Measurements from ENCODE around the gene OBP2A.

Gene OBP2A

DNA sequence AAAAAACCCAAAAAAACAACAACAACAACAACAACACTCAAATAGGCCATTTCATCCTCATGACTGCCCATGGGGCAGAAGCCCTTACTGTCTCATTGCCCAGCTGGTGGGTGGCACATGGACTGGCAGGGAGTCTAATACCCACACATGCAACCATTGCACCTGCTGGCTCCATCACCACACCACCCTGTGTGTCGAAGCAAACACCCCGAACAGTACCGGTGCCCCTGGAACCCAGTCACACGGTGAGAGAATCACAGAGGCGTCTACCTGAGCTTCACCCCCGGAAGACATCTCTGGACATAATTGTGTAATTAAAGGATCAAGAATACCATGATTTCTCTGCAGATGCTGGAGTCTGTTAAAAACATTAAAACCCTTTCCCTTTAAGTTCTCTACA, 22.1 kb downstream of the OBP2A start:
- TF ChIP-seq, protein P1, sequence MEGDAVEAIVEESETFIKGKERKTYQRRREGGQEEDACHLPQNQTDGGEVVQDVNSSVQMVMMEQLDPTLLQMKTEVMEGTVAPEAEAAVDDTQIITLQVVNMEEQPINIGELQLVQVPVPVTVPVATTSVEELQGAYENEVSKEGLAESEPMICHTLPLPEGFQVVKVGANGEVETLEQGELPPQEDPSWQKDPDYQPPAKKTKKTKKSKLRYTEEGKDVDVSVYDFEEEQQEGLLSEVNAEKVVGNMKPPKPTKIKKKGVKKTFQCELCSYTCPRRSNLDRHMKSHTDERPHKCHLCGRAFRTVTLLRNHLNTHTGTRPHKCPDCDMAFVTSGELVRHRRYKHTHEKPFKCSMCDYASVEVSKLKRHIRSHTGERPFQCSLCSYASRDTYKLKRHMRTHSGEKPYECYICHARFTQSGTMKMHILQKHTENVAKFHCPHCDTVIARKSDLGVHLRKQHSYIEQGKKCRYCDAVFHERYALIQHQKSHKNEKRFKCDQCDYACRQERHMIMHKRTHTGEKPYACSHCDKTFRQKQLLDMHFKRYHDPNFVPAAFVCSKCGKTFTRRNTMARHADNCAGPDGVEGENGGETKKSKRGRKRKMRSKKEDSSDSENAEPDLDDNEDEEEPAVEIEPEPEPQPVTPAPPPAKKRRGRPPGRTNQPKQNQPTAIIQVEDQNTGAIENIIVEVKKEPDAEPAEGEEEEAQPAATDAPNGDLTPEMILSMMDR (IDR thresholded peaks at IDR 0.05; ENCODE audit: low read depth, low read length) = no peak
- DNase-seq (ENCODE audit: low read depth in 2 of 2) = no peak

DNA sequence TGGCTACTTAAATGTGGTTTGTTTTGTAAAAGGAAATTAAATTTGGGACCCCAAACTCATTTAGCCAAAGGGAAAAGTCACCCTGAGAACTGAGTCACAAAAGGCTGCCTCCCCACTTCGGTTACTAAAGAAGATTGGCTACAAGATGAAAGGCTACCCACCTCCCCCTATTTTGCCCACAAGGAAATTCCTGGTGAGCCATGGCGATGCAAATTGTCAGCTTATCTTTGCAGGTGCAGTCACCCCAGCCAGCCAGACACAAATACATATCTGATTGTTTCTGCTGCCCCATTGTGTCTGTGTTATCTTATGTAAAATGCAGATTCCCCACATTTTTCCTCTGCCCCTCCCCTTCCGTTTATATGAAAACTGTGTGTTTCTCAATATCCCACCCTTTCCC, 24.5 kb downstream of the OBP2A start:
- TF ChIP-seq, protein P1 (IDR thresholded peaks at IDR 0.05; ENCODE audit: low read depth, low read length) = no peak
- no peak for DNase-seq (ENCODE audit: low read depth in 2 of 2)
- H3K4me3 ChIP-seq (replicated peaks in 1 of 2; ENCODE audit: low read depth in 2 of 2, low read length in 2 of 2) = no peak overlapping the region

More for the DNA sequence above, 22.1 kb downstream of the OBP2A start:
- no peak overlapping the region for H3K4me3 ChIP-seq (replicated peaks in 1 of 2; ENCODE audit: low read depth in 2 of 2, low read length in 2 of 2)

DNA sequence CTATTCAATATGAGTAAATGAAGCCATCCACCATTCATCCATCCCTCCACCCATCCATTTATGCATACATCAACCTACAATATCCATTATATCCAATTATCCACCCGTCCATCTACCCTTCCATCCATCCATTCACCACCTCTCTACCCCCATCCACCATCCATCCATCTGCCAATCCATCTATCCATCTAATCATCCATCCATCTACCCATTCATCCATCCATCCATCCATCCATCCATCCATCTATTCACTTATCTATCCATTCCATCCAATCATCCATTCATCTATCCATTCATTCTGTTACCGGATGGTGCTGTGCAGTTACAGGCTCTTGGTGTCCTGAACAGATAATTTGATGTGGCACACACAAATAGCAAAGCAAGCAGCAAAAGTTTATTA, 26.3 kb downstream of the OBP2A start:
- no peak for DNase-seq (ENCODE audit: low read depth in 2 of 2)
- TF ChIP-seq, protein P1 (IDR thresholded peaks at IDR 0.05; ENCODE audit: low read depth, low read length) = no peak
- no peak overlapping the region for H3K4me3 ChIP-seq (replicated peaks in 1 of 2; ENCODE audit: low read depth in 2 of 2, low read length in 2 of 2)

DNA sequence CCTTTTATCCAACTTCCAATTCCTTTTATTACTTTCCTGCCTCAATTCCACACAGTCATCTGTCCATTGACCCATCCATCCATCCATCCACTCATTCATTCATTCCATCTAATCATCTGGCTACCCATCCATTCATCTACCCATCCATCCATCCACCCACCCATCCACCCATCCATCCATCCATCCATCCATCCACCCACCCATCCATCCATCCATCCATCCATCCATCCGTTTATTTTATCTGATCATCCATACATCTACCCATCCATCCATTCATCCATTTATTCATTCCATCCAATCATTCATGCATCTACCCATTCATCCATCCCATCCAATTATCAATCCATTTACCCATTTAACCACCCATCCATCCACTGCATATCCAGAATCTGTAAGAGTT, 27.2 kb downstream of the OBP2A start:
- TF ChIP-seq, protein P1 (IDR thresholded peaks at IDR 0.05; ENCODE audit: low read depth, low read length) = no peak
- no peak for DNase-seq (ENCODE audit: low read depth in 2 of 2)

DNA sequence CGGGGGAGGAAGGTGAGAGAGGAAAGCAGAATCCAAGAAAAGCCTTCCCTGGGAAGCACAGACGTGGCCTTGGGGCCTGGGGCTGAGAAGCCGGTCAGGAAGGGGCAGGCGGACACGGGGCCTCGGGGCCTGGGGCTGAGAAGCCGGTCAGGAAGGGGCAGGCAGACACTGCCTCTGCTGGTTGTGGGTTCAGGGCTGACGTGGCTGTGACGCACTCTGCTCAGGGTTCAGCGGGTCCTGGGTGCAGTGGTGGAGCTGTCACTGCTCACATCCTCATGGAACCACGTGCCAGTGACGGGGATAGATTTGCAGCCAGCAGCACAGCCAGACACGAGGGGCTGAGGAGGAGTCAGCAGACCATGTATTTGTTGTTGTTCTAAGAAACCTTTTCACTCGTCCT, 28.4 kb downstream of the OBP2A start:
- TF ChIP-seq, protein P1 (IDR thresholded peaks at IDR 0.05; ENCODE audit: low read depth, low read length) = no peak
- no peak for DNase-seq (ENCODE audit: low read depth in 2 of 2)
- no peak overlapping the region for H3K4me3 ChIP-seq (replicated peaks in 1 of 2; ENCODE audit: low read depth in 2 of 2, low read length in 2 of 2)

More for the DNA sequence above, 27.2 kb downstream of the OBP2A start:
- H3K4me3 ChIP-seq (replicated peaks in 1 of 2; ENCODE audit: low read depth in 2 of 2, low read length in 2 of 2) = no peak overlapping the region

DNA sequence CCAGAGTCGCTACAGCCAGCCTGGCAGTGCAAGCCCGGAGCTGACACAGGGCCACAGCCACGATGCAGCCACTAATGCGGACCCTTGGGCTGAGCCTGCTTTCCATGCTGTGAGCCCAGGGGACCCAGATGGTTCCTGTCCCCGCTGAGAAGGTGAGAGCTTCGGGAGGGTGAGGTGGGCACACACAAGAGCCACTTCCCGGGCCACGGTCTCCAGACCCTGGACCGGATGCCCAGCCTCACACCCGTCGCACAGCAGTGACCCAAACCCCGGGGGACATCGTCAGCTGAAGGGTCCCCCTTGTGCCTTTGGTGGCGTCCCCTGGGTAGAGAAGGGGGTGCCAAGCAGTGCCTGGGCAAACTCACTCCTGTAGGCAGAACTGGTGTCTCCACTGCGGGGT, 29.0 kb downstream of the OBP2A start:
- no peak overlapping the region for H3K4me3 ChIP-seq (replicated peaks in 1 of 2; ENCODE audit: low read depth in 2 of 2, low read length in 2 of 2)
- DNase-seq (ENCODE audit: low read depth in 2 of 2) = no peak
- TF ChIP-seq, protein P1 (IDR thresholded peaks at IDR 0.05; ENCODE audit: low read depth, low read length) = no peak

DNA sequence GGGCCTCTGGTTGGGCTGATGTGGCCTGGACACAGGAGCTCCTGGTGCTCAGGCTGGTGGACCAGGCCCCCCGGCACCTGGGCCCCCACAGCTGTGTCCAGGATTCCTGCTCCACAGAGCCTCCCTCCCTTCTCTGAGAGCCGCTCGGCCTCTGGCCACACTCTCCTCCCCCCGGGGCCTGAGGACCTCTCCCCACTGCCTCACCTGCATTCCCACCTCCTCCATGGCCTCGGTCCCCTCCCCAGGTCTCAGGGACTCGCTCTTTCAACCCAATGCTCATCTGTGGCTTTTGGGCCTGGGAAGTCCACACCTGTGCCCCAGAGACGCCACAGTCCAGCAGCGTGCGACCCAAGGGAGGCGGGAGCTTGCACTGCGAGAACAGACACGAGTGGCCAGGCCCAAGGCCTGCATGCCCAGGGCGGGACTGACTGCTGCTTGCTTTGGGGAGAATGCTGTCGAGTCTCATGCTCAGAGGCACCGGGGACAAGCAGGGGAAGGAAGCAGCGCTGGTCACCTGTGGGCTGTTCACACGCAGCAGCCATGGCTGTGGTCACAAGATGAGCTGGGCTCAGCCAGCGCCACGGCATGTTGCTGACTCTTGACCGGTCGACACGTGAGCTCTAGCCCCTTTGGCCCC, 30.2 kb downstream of the OBP2A start:
- no peak overlapping the region for H3K4me3 ChIP-seq (replicated peaks in 1 of 2; ENCODE audit: low read depth in 2 of 2, low read length in 2 of 2)
- DNase-seq (ENCODE audit: low read depth in 2 of 2) = no peak
- TF ChIP-seq, protein P1 (IDR thresholded peaks at IDR 0.05; ENCODE audit: low read depth, low read length) = no peak

All from cardiac fibroblast (primary cell).